Measurements from ENCODE around the gene CARMIL1.

The CARMIL1 gene

DNA sequence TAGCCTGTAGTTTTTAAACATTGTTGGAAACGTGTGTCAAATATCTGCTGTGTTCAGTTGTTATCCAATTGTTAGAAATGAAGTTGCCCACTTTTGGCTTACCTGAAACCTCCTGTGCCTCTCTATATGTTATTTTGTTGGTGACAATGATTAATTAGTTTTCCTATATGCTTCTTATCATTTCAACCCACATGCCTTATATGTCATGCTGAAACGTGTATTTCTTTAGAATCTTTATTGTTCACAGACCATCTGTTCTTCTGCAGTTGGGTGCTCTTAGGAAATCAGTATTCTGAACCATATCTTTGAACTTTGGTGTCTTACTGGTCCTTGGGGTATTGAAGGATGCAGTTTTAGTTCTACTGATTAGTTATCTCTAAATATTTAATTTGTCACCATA is 281.7 kb downstream of the CARMIL1 start:
- H3K36me3 ChIP-seq (ENCODE audit: insufficient read depth, low read length), result no peaks in the 10 kb centered on the region
- no peaks in the 10 kb centered on the region for H3K79me2 ChIP-seq (ENCODE audit: insufficient read depth, low read length)
- no peaks in the 10 kb centered on the region for H4K20me1 ChIP-seq (ENCODE audit: insufficient read depth, low read length, poor library complexity, severe bottlenecking)
- H3K9me3 ChIP-seq (ENCODE audit: insufficient read depth, low read depth, low read length), result no peaks in the 10 kb centered on the region
- H2AFZ ChIP-seq (ENCODE audit: low read length), result no peak overlapping the region
- H3K4me1 ChIP-seq (ENCODE audit: insufficient read depth, low read length, poor library complexity, severe bottlenecking), result no peaks in the 10 kb centered on the region
- H3K9me2 ChIP-seq (replicated peaks; ENCODE audit: low read depth, low read length), result no peaks in the 10 kb centered on the region
- no peak for TF ChIP-seq EZH2phosphoT487 (IDR thresholded peaks at IDR 0.05; ENCODE audit: borderline replicate concordance)
- no peak for TF ChIP-seq CTCF (conservative IDR thresholded peaks at IDR 0.05; ENCODE audit: low read length)
- no peaks in the 10 kb centered on the region for H3F3A ChIP-seq (ENCODE audit: low read depth)
- no peaks in the 10 kb centered on the region for H3K27me3 ChIP-seq (ENCODE audit: insufficient read depth, low read length, poor library complexity, severe bottlenecking)
- no peak overlapping the region for H3K4me2 ChIP-seq (ENCODE audit: low read depth, low read length, poor library complexity, severe bottlenecking)
- H3K4me3 ChIP-seq (ENCODE audit: low read length, poor library complexity, severe bottlenecking), result no peak overlapping the region
- no peak overlapping the region for H3K9ac ChIP-seq (ENCODE audit: low read depth, low read length, poor library complexity, severe bottlenecking)

DNA sequence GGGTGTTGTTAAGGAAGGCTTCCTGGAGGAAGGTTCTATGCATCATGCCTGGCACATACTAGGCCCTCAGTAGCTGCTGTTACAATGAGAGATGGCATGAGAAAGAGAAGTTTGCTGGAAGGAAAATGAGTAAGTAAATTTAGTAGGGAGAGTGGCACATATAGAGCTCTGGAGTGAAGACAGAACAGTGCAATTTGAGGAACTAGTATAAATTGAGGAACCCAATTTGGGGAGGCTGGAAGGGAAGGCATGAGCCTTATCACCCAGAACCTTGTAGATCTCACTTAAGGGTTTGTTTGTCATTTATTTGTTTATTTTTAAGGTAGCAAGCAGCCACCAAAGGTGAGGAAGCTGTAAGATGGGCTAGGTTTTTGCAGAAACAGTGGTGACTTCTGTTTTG is 285.8 kb downstream of the CARMIL1 start:
- Histone ChIP-seq H3K4me2 (ENCODE audit: low read depth, low read length, poor library complexity, severe bottlenecking) (no peak overlapping the region), H4K20me1 (ENCODE audit: insufficient read depth, low read length, poor library complexity, severe bottlenecking) (no peaks in the 10 kb centered on the region), H3K4me3 (ENCODE audit: low read length, poor library complexity, severe bottlenecking) (no peak overlapping the region), H3F3A (ENCODE audit: low read depth) (no peaks in the 10 kb centered on the region), H3K27me3 (ENCODE audit: insufficient read depth, low read length, poor library complexity, severe bottlenecking) (no peaks in the 10 kb centered on the region), H3K9ac (ENCODE audit: low read depth, low read length, poor library complexity, severe bottlenecking) (no peak overlapping the region), H3K9me3 (ENCODE audit: insufficient read depth, low read depth, low read length) (no peaks in the 10 kb centered on the region), H2AFZ (ENCODE audit: low read length) (no peak overlapping the region), H3K79me2 (ENCODE audit: insufficient read depth, low read length) (no peaks in the 10 kb centered on the region), H3K4me1 (ENCODE audit: insufficient read depth, low read length, poor library complexity, severe bottlenecking) (no peaks in the 10 kb centered on the region), H3K36me3 (ENCODE audit: insufficient read depth, low read length) (no peaks in the 10 kb centered on the region), H3K9me2 (replicated peaks; ENCODE audit: low read depth, low read length) (no peaks in the 10 kb centered on the region)
- no peak for TF ChIP-seq EZH2phosphoT487 (IDR thresholded peaks at IDR 0.05; ENCODE audit: borderline replicate concordance)
- no peak for TF ChIP-seq CTCF (conservative IDR thresholded peaks at IDR 0.05; ENCODE audit: low read length)

GRCh38 chr6:25570578-25570977 is 291.4 kb downstream of the CARMIL1 start:
- no peaks in the 10 kb centered on the region for H3K79me2 ChIP-seq (ENCODE audit: insufficient read depth, low read length)
- H3K27me3 ChIP-seq (ENCODE audit: insufficient read depth, low read length, poor library complexity, severe bottlenecking), result no peaks in the 10 kb centered on the region
- no peaks in the 10 kb centered on the region for H3K36me3 ChIP-seq (ENCODE audit: insufficient read depth, low read length)
- H3K4me3 ChIP-seq (ENCODE audit: low read length, poor library complexity, severe bottlenecking), result no peak overlapping the region
- H3K9ac ChIP-seq (ENCODE audit: low read depth, low read length, poor library complexity, severe bottlenecking), result no peak overlapping the region
- H3K4me1 ChIP-seq (ENCODE audit: insufficient read depth, low read length, poor library complexity, severe bottlenecking), result peaks cover 6% of the 10 kb centered on the region
- no peaks in the 10 kb centered on the region for H3K9me2 ChIP-seq (replicated peaks; ENCODE audit: low read depth, low read length)
- H3K9me3 ChIP-seq (ENCODE audit: insufficient read depth, low read depth, low read length), result no peaks in the 10 kb centered on the region
- no peaks in the 10 kb centered on the region for H4K20me1 ChIP-seq (ENCODE audit: insufficient read depth, low read length, poor library complexity, severe bottlenecking)
- no peaks in the 10 kb centered on the region for H3F3A ChIP-seq (ENCODE audit: low read depth)
- H3K4me2 ChIP-seq (ENCODE audit: low read depth, low read length, poor library complexity, severe bottlenecking), result no peak overlapping the region
- H2AFZ ChIP-seq (ENCODE audit: low read length), result no peak overlapping the region
- TF ChIP-seq CTCF (conservative IDR thresholded peaks at IDR 0.05; ENCODE audit: low read length) (no peak), EZH2phosphoT487 (IDR thresholded peaks at IDR 0.05; ENCODE audit: borderline replicate concordance) (no peak)
